GM12873 (cell line): ENCODE measurements around the gene GLT1D1.

Experiments used
- CTCF ChIP-seq: IDR thresholded peaks from 2 replicates; pipeline ENCODE4 v1.5.1; 2012; ENCODE audit warnings: low read depth, mild to moderate bottlenecking, moderate library complexity, low read length, control low read depth; ENCODE audit not compliant: insufficient read depth; ENCODE audit errors: missing control alignments

The GLT1D1 gene

GRCh38 chr12:128867466-128867865 is 14.2 kb downstream of the GLT1D1 start:
- TF ChIP-seq CTCF, result no peak

- TF ChIP-seq CTCF, result no peak
These were observed 18.2 kb downstream of the GLT1D1 start for GRCh38 chr12:128871516-128871892.

- no peak for TF ChIP-seq CTCF
These were observed 19.0 kb downstream of the GLT1D1 start for GRCh38 chr12:128872303-128872702.

GRCh38 chr12:128876559-128876958 is 23.3 kb downstream of the GLT1D1 start:
- no peak for TF ChIP-seq CTCF

- no peak for TF ChIP-seq CTCF
These were observed 26.9 kb downstream of the GLT1D1 start for GRCh38 chr12:128879898-128880764.

GRCh38 chr12:128891856-128892255 is 38.6 kb downstream of the GLT1D1 start:
- TF ChIP-seq CTCF, result no peak

- TF ChIP-seq CTCF, result no peak
These were observed 50.0 kb downstream of the GLT1D1 start for GRCh38 chr12:128903236-128903635.
